Stimulated activated CD8-positive, alpha-beta memory T cell treated with anti-CD3 and anti-CD28 coated beads, Interleukin-12 subunit alpha, Interleukin-12 subunit beta, amount 100 ng/mL, for 1 hour (primary cell): Measurements from ENCODE around the gene TNKS2.
A peak's percentile ranks its signal among the peaks of the same experiment; 100 is the strongest.
"Not testable (repeated sequence)": the region's sequence is repeated elsewhere in the genome, so short reads cannot be mapped to it uniquely, and the experiment has no call there.

Experiments used
- DNase-seq: peaks from one replicate; pipeline ENCODE4 v3.0.0-alpha.2; 2020; ENCODE audit warnings: low read depth

The TNKS2 gene

GRCh38 chr10:91797874-91798648 lies at the start of gene TNKS2:
TNKS2 (plus strand) TSS chr10:91798426; CDS start chr10:91798691, 265 bp downstream.
- DNase-seq: peak; percentile 87

GRCh38 chr10:91749592-91749991 lies 48.6 kb upstream of the TNKS2 start:
- not testable (repeated sequence) for DNase-seq

- no peak for DNase-seq
Measured at GRCh38 chr10:91756286-91756685, 41.9 kb upstream of the TNKS2 start.

- no peak for DNase-seq
Measured at GRCh38 chr10:91758303-91759146, 39.7 kb upstream of the TNKS2 start.

- DNase-seq: no peak
Measured at GRCh38 chr10:91759581-91759986, 38.6 kb upstream of the TNKS2 start.

- DNase-seq: no peak
Measured at GRCh38 chr10:91761721-91762120, 36.5 kb upstream of the TNKS2 start.

GRCh38 chr10:91762878-91763277 lies 35.3 kb upstream of the TNKS2 start:
- DNase-seq: no peak

- no peak for DNase-seq
Measured at GRCh38 chr10:91766676-91767075, 31.6 kb upstream of the TNKS2 start.

GRCh38 chr10:91768123-91768522 lies 30.1 kb upstream of the TNKS2 start:
- DNase-seq: no peak

GRCh38 chr10:91771907-91772306 lies 26.3 kb upstream of the TNKS2 start:
- no peak for DNase-seq

GRCh38 chr10:91772461-91772860 lies 25.8 kb upstream of the TNKS2 start:
- no peak for DNase-seq

- DNase-seq: no peak
Measured at GRCh38 chr10:91772869-91773268, 25.4 kb upstream of the TNKS2 start.

GRCh38 chr10:91774571-91774970 lies 23.7 kb upstream of the TNKS2 start:
- no peak for DNase-seq

- no peak for DNase-seq
Measured at GRCh38 chr10:91775731-91776130, 22.5 kb upstream of the TNKS2 start.

GRCh38 chr10:91776266-91776665 lies 22.0 kb upstream of the TNKS2 start:
- DNase-seq: no peak

GRCh38 chr10:91778485-91778884 lies 19.7 kb upstream of the TNKS2 start:
- DNase-seq: no peak

- no peak for DNase-seq
Measured at GRCh38 chr10:91779011-91779605, 19.1 kb upstream of the TNKS2 start.

GRCh38 chr10:91782539-91782938 lies 15.7 kb upstream of the TNKS2 start:
- no peak for DNase-seq

GRCh38 chr10:91785830-91786229 lies 12.4 kb upstream of the TNKS2 start:
- DNase-seq: no peak

GRCh38 chr10:91787258-91787657 lies 11.0 kb upstream of the TNKS2 start:
- no peak for DNase-seq

- no peak for DNase-seq
Measured at GRCh38 chr10:91787810-91788209, 10.4 kb upstream of the TNKS2 start.

GRCh38 chr10:91788527-91788926 lies 9.7 kb upstream of the TNKS2 start:
- DNase-seq: no peak
